Keratinocyte (primary cell): Measurements from ENCODE around the gene CLIP2. TPM values are rescaled to one million over a fixed set of nuclear protein-coding genes. Genes with fewer than 3 reads are reported as not detected.

Experiments
- DNase-seq: peaks from one replicate; pipeline ENCODE4 v3.0.0-alpha.2; 2011; ENCODE audit warnings: low read depth, missing footprints, low spot score
- FAIRE-seq: peaks from 2 replicates; lab custom pipeline; 2011; peaks lifted over from hg19 to GRCh38; lab: Jason Lieb, UNC
- H2AFZ ChIP-seq: 2 replicates; pipeline ENCODE4 v1.6.0; 2012; ENCODE audit warnings: low read length, control low read depth, inconsistent platforms; ENCODE audit not compliant: control insufficient read depth
- H3K27ac ChIP-seq: 2 replicates; pipeline ENCODE4 v1.5.1; 2011; ENCODE audit warnings: low read length; ENCODE audit not compliant: control insufficient read depth, insufficient read depth
- H3K27me3 ChIP-seq: 3 replicates; pipeline ENCODE4 v1.6.0; 2011; ENCODE audit warnings: low read length; ENCODE audit not compliant: control insufficient read depth, insufficient read depth; ENCODE audit errors: extremely low read depth
- H3K36me3 ChIP-seq, 2 experiments: 2 replicates in 1 of 2; 3 replicates in 1 of 2; pipeline ENCODE4 v1.5.1; 2011; ENCODE audit warnings: low read length in 2 of 2, mild to moderate bottlenecking in 1 of 2; ENCODE audit not compliant: control insufficient read depth in 2 of 2, insufficient read depth in 2 of 2; ENCODE audit errors: extremely low read depth in 1 of 2
- H3K4me1 ChIP-seq: 3 replicates; pipeline ENCODE4 v1.5.1; 2011; ENCODE audit warnings: low read length; ENCODE audit not compliant: control insufficient read depth, insufficient read depth; ENCODE audit errors: extremely low read depth
- H3K4me2 ChIP-seq: 3 replicates; pipeline ENCODE4 v1.6.0; 2011; ENCODE audit warnings: low read depth, low read length; ENCODE audit not compliant: control insufficient read depth, insufficient read depth; ENCODE audit errors: extremely low read depth
- H3K4me3 ChIP-seq, 3 experiments: fragments of 200-600 bp in 1 of 3; sonication (generic) in 1 of 3; 2 replicates in 2 of 3; 3 replicates in 1 of 3; pipeline ENCODE4 v1.5.1; 2011 to 2016; ENCODE audit warnings: low read length in 3 of 3, mild to moderate bottlenecking in 3 of 3, control low read depth in 2 of 3, inconsistent platforms in 1 of 3, low read depth in 1 of 3, mixed read lengths in 1 of 3, mixed run types in 1 of 3, moderate library complexity in 1 of 3; ENCODE audit not compliant: control insufficient read depth in 2 of 3, insufficient read depth in 2 of 3; ENCODE audit errors: extremely low read depth in 1 of 3
- H3K79me2 ChIP-seq: 2 replicates; pipeline ENCODE4 v1.6.0; 2012; ENCODE audit warnings: low read length; ENCODE audit not compliant: control insufficient read depth, insufficient read depth
- H3K9ac ChIP-seq: 3 replicates; pipeline ENCODE4 v1.6.0; 2011; ENCODE audit warnings: low read length; ENCODE audit not compliant: control insufficient read depth, insufficient read depth; ENCODE audit errors: extremely low read depth
- H3K9me1 ChIP-seq: 3 replicates; pipeline ENCODE4 v1.6.0; 2011; ENCODE audit warnings: low read length; ENCODE audit not compliant: control insufficient read depth, insufficient read depth; ENCODE audit errors: extremely low read depth
- H3K9me3 ChIP-seq: 2 replicates; pipeline ENCODE4 v1.5.1; 2012; ENCODE audit warnings: low read depth, low read length; ENCODE audit not compliant: control insufficient read depth
- H4K20me1 ChIP-seq: 3 replicates; pipeline ENCODE4 v1.6.0; 2011; ENCODE audit warnings: low read length; ENCODE audit not compliant: control insufficient read depth, insufficient read depth; ENCODE audit errors: extremely low read depth
- CTCF ChIP-seq, 3 experiments: IDR thresholded peaks in 1 of 3; conservative IDR thresholded peaks in 1 of 3; optimal IDR thresholded peaks in 1 of 3; 2 replicates in 2 of 3; 3 replicates in 1 of 3; pipeline versions ENCODE3 to v1.5.1; 2011; ENCODE audit warnings: low read length in 3 of 3, mild to moderate bottlenecking in 3 of 3, moderate library complexity in 2 of 3, control low read depth in 1 of 3, inconsistent platforms in 1 of 3; ENCODE audit not compliant: insufficient read depth in 2 of 3; ENCODE audit errors: extremely low read depth in 1 of 3
- EZH2 ChIP-seq: IDR thresholded peaks from one replicate; pipeline ENCODE4 v1.6.1; 2012; ENCODE audit warnings: inconsistent platforms, mild to moderate bottlenecking, low read length, moderate library complexity
- dilution Hi-C: fragments of 300-500 bp; cut with MboI; formaldehyde crosslinking; loops from one replicate; pipeline ENCODE4 v1.7.0; 2020; ENCODE audit warnings: low sequenced_read_pairs; ENCODE audit not compliant: extremely low pct_ligation_motif_present
- polyA plus RNA-seq, 5 experiments: library from polyadenylated mRNA; depleted of rRNA in 3 of 5; stranded (reverse) in 3 of 5; stranded (forward) in 1 of 5; unstranded in 1 of 5; fragments of >200 nt; gene quantifications; 1 replicate in 1 of 5; 2 replicates in 3 of 5; 3 replicates in 1 of 5; pipeline versions ENCODE4 v1.2.1 to v1.2.3, GENCODE V29; 2011 to 2012; ENCODE audit warnings: missing spikeins in 2 of 5, low read depth in 1 of 5, low replicate concordance in 1 of 5

CLIP2 gene
- polyA plus RNA-seq, 1 donor (not counting 4 experiments of a cell fraction or from before 2014, with no cell fraction given) = 2.6 TPM

- peaks cover under 1% of the 10 kb centered on the region for H3K4me1 ChIP-seq
- dilution Hi-C loops = no loop called here
- TF ChIP-seq CTCF (optimal IDR thresholded peaks at IDR 0.05 in 1 of 3, IDR thresholded peaks at IDR 0.05 in 1 of 3, conservative IDR thresholded peaks at IDR 0.05 in 1 of 3; ENCODE audit: extremely low read depth in 1 of 3, insufficient read depth in 2 of 3, low read length in 3 of 3) (no peak), EZH2 (no peak)
- H3K9ac ChIP-seq = no peak overlapping the region
- no peak overlapping the region for H3K4me3 ChIP-seq
- H4K20me1 ChIP-seq = no peaks in the 10 kb centered on the region
- no peak overlapping the region for H3K27ac ChIP-seq
- H3K27me3 ChIP-seq = no peaks in the 10 kb centered on the region
- H3K79me2 ChIP-seq = no peaks in the 10 kb centered on the region
- H3K9me3 ChIP-seq = no peaks in the 10 kb centered on the region
- H2AFZ ChIP-seq = no peak overlapping the region
- FAIRE-seq (no peak), DNase-seq (no peak)
- no peak overlapping the region for H3K4me2 ChIP-seq
- peaks cover 2% of the 10 kb centered on the region in 2 experiments for H3K36me3 ChIP-seq
- H3K9me1 ChIP-seq = no peaks in the 10 kb centered on the region
Measured at GRCh38 chr7:74349621-74350020, 60.4 kb downstream of the CLIP2 start.

GRCh38 chr7:74350751-74351150 is 61.5 kb downstream of the CLIP2 start:
- H4K20me1 ChIP-seq = no peaks in the 10 kb centered on the region
- H3K4me3 ChIP-seq = no peak overlapping the region
- no peak overlapping the region for H3K27ac ChIP-seq
- H3K9me3 ChIP-seq = peaks cover under 1% of the 10 kb centered on the region
- dilution Hi-C loops = no loop called here
- no peak for TF ChIP-seq CTCF (optimal IDR thresholded peaks at IDR 0.05 in 1 of 3, IDR thresholded peaks at IDR 0.05 in 1 of 3, conservative IDR thresholded peaks at IDR 0.05 in 1 of 3; ENCODE audit: extremely low read depth in 1 of 3, insufficient read depth in 2 of 3, low read length in 3 of 3)
- TF ChIP-seq EZH2 = no peak
- peaks cover 2% of the 10 kb centered on the region in 2 experiments for H3K36me3 ChIP-seq
- H3K9ac ChIP-seq = no peak overlapping the region
- no peaks in the 10 kb centered on the region for H3K79me2 ChIP-seq
- DNase-seq = no peak
- H2AFZ ChIP-seq = no peak overlapping the region
- H3K4me1 ChIP-seq = peaks cover 5% of the 10 kb centered on the region
- no peaks in the 10 kb centered on the region for H3K27me3 ChIP-seq
- no peak for FAIRE-seq
- H3K9me1 ChIP-seq = no peaks in the 10 kb centered on the region
- no peak overlapping the region for H3K4me2 ChIP-seq
